Measurements from ENCODE around the gene AGRN. TPM values are rescaled to one million over a fixed set of nuclear protein-coding genes. Genes with fewer than 3 reads are reported as not detected.

AGRN gene
- total RNA-seq, 1 experiment from 2014 or later, result 134 TPM

DNA sequence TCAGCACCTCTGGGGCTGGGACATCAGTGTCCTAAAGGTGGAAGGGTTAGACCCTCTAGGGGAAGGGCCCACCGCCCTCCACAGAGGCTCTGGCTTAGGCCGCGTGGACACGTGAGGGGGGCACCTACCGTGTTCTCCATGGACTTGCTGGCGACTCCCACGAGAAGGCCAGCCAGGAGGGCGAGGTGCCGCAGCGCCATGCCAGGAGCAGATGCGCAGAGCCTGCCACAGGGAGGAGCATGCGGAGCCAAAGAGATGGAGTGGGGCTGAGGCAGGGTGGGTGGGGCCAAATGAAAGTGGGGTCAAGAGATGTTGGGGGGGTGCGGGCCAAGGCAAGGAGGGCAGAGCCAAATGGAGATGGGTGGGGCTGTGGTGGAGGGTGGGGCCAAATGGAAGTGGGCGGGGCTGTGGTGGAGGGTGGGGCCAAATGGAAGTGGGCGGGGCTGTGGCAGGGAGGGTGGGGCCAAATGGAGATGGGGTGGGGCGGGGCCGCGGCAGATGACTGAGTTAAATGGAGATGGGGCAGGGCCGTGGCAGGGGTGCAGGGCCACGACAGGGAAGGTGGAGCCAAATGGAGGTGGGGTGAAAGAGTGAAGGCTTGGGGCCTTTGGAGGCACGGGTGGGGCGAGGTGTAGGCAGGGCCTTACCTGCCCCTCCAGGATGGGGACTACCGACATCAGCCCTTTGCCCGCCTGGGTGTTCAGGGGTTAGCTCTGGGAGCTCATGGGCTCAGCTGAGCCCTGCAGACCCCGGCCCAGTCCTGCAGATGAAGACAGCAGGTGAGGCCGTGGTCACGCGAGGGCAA lies 71.6 kb downstream of the AGRN start:
- Histone ChIP-seq H3K27me3 (ENCODE audit: insufficient read depth, low read length) (no peaks in the 10 kb centered on the region), H3K4me1 (ENCODE audit: control insufficient read depth in 1 of 2, insufficient read depth in 2 of 2, low read length in 2 of 2) (no peaks in the 10 kb centered on the region; a peak in 1 of 4 replicates), H3K9me2 (ENCODE audit: insufficient read depth) (no peaks in the 10 kb centered on the region), H3K9ac (ENCODE audit: low read length) (no peak overlapping the region), H3K79me2 (ENCODE audit: insufficient read depth, low read length) (no peaks in the 10 kb centered on the region), H4K20me1 (ENCODE audit: insufficient read depth) (no peaks in the 10 kb centered on the region), H3K27ac (ENCODE audit: low read depth, low read length) (no peak overlapping the region), H3K9me3 (ENCODE audit: control insufficient read depth in 1 of 2, insufficient read depth in 1 of 2, low read depth in 1 of 2, low read length in 2 of 2) (no peaks in the 10 kb centered on the region), H3K4me2 (ENCODE audit: low read length) (no peak overlapping the region), H3K36me3 (ENCODE audit: control insufficient read depth in 1 of 2, insufficient read depth in 2 of 2, low read length in 2 of 2) (no peaks in the 10 kb centered on the region), H3K4me3 (replicated peaks in 1 of 2; ENCODE audit: low read depth in 1 of 2, low read length in 2 of 2) (no peak overlapping the region), H2AFZ (ENCODE audit: low read depth, low read length, poor library complexity, severe bottlenecking) (no peak overlapping the region)
- ChIA-PET CTCF (no interaction called here), RAD21 (ENCODE audit: low non-redundant PET in 1 of 2, low total read pairs in 2 of 2, uncharacterized antibody in 2 of 2, unreplicated experiment in 2 of 2) (no interaction called here), POLR2A (no interaction called here)
- DNase-seq (ENCODE audit: low read depth, low spot score), result no peak
- no TSS peak for BruUV-seq (replicated peaks)
- TF ChIP-seq, protein P1, sequence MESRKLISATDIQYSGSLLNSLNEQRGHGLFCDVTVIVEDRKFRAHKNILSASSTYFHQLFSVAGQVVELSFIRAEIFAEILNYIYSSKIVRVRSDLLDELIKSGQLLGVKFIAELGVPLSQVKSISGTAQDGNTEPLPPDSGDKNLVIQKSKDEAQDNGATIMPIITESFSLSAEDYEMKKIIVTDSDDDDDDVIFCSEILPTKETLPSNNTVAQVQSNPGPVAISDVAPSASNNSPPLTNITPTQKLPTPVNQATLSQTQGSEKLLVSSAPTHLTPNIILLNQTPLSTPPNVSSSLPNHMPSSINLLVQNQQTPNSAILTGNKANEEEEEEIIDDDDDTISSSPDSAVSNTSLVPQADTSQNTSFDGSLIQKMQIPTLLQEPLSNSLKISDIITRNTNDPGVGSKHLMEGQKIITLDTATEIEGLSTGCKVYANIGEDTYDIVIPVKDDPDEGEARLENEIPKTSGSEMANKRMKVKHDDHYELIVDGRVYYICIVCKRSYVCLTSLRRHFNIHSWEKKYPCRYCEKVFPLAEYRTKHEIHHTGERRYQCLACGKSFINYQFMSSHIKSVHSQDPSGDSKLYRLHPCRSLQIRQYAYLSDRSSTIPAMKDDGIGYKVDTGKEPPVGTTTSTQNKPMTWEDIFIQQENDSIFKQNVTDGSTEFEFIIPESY (IDR thresholded peaks at IDR 0.05; ENCODE audit: extremely low read depth, insufficient replicate concordance, low read length), result no peak
- TF ChIP-seq CEBPB (IDR thresholded peaks at IDR 0.05; ENCODE audit: low read depth) (no peak), SRF (IDR thresholded peaks at IDR 0.05; ENCODE audit: low read depth) (no peak), ELF1 (IDR thresholded peaks at IDR 0.05; ENCODE audit: borderline replicate concordance, low read depth) (no peak), RAD21 (IDR thresholded peaks at IDR 0.05; ENCODE audit: low read depth) (no peak), ZNF274 (IDR thresholded peaks at IDR 0.05; ENCODE audit: low read depth, low read length) (no peak), SP1 (IDR thresholded peaks at IDR 0.05; ENCODE audit: low read depth) (no peak), SIN3A (IDR thresholded peaks at IDR 0.05; ENCODE audit: low read depth) (no peak), YY1 (IDR thresholded peaks at IDR 0.05; ENCODE audit: extremely low read depth, insufficient replicate concordance, low read depth, low read length) (no peak), POLR2A (IDR thresholded peaks at IDR 0.05; ENCODE audit: borderline replicate concordance, extremely low read depth, insufficient read depth, insufficient read length) (no peak), EZH2 (IDR thresholded peaks at IDR 0.05) (no peak), FOSL1 (IDR thresholded peaks at IDR 0.05; ENCODE audit: low read depth) (no peak), TCF7L2 (IDR thresholded peaks at IDR 0.05; ENCODE audit: borderline replicate concordance, extremely low read depth, insufficient read depth, insufficient read length) (no peak), EZH2phosphoT487 (IDR thresholded peaks at IDR 0.05; ENCODE audit: borderline replicate concordance) (no peak), JUND (IDR thresholded peaks at IDR 0.05) (no peak), ZFX (IDR thresholded peaks at IDR 0.05) (no peak)
- TF ChIP-seq, protein P2, sequence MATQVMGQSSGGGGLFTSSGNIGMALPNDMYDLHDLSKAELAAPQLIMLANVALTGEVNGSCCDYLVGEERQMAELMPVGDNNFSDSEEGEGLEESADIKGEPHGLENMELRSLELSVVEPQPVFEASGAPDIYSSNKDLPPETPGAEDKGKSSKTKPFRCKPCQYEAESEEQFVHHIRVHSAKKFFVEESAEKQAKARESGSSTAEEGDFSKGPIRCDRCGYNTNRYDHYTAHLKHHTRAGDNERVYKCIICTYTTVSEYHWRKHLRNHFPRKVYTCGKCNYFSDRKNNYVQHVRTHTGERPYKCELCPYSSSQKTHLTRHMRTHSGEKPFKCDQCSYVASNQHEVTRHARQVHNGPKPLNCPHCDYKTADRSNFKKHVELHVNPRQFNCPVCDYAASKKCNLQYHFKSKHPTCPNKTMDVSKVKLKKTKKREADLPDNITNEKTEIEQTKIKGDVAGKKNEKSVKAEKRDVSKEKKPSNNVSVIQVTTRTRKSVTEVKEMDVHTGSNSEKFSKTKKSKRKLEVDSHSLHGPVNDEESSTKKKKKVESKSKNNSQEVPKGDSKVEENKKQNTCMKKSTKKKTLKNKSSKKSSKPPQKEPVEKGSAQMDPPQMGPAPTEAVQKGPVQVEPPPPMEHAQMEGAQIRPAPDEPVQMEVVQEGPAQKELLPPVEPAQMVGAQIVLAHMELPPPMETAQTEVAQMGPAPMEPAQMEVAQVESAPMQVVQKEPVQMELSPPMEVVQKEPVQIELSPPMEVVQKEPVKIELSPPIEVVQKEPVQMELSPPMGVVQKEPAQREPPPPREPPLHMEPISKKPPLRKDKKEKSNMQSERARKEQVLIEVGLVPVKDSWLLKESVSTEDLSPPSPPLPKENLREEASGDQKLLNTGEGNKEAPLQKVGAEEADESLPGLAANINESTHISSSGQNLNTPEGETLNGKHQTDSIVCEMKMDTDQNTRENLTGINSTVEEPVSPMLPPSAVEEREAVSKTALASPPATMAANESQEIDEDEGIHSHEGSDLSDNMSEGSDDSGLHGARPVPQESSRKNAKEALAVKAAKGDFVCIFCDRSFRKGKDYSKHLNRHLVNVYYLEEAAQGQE (IDR thresholded peaks at IDR 0.05; ENCODE audit: low read depth), result no peak
- TF ChIP-seq, protein P3, sequence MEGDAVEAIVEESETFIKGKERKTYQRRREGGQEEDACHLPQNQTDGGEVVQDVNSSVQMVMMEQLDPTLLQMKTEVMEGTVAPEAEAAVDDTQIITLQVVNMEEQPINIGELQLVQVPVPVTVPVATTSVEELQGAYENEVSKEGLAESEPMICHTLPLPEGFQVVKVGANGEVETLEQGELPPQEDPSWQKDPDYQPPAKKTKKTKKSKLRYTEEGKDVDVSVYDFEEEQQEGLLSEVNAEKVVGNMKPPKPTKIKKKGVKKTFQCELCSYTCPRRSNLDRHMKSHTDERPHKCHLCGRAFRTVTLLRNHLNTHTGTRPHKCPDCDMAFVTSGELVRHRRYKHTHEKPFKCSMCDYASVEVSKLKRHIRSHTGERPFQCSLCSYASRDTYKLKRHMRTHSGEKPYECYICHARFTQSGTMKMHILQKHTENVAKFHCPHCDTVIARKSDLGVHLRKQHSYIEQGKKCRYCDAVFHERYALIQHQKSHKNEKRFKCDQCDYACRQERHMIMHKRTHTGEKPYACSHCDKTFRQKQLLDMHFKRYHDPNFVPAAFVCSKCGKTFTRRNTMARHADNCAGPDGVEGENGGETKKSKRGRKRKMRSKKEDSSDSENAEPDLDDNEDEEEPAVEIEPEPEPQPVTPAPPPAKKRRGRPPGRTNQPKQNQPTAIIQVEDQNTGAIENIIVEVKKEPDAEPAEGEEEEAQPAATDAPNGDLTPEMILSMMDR (IDR thresholded peaks at IDR 0.05 in 2 of 3, conservative IDR thresholded peaks at IDR 0.05 in 1 of 3; ENCODE audit: borderline replicate concordance in 1 of 3, insufficient read depth in 1 of 3, low read depth in 2 of 3, low read length in 2 of 3), result no peak
- ATAC-seq, result peak; percentile 64
- intact Hi-C loops (cut with micrococcal nuclease), result no loop called here

Measured in HCT116 (cell line).